GM12878 (cell line): ENCODE data around the gene C2orf92. TPM values are rescaled to one million over a fixed set of nuclear protein-coding genes. Genes with fewer than 3 reads are reported as not detected.

Experiments used
- BMI1 ChIP-seq: fragments of 450-650 bp; IDR thresholded peaks from 2 replicates; pipeline ENCODE4 v1.6.1; 2016; ENCODE audit warnings: mild to moderate bottlenecking, moderate library complexity, borderline replicate concordance
- CBX5 ChIP-seq: sonication (generic); IDR thresholded peaks from 2 replicates; pipeline ENCODE4 v1.6.1; 2016; ENCODE audit warnings: low read depth, moderate library complexity, mild to moderate bottlenecking, inconsistent platforms
- CHD2 ChIP-seq: IDR thresholded peaks from 2 replicates; pipeline ENCODE4 v1.6.1; 2011; ENCODE audit warnings: low read depth, low read length, improper control_type of control experiment, borderline replicate concordance
- CREM ChIP-seq: IDR thresholded peaks from 2 replicates; pipeline ENCODE4 v1.6.1; 2014; ENCODE audit warnings: antibody characterized with exemption, low read depth
- ESRRA ChIP-seq: IDR thresholded peaks from 2 replicates; pipeline ENCODE4 v1.6.1; 2012; ENCODE audit warnings: mild to moderate bottlenecking, low read length, improper control_type of control experiment
- FOXM1 ChIP-seq: IDR thresholded peaks from 2 replicates; pipeline ENCODE4 v1.6.1; 2012; ENCODE audit warnings: low read depth, mild to moderate bottlenecking, inconsistent platforms, low read length, moderate library complexity
- IKZF1 ChIP-seq: fragments of 450-650 bp; conservative IDR thresholded peaks from 2 replicates; pipeline ENCODE4 v1.6.1; 2017; ENCODE audit warnings: antibody characterized with exemption, mild to moderate bottlenecking
- KDM1A ChIP-seq: fragments of 200-600 bp; sonication (generic); IDR thresholded peaks from 2 replicates; pipeline ENCODE4 v1.6.1; 2016; ENCODE audit warnings: borderline replicate concordance
- KLF5 ChIP-seq: fragments of 450-650 bp; IDR thresholded peaks from 2 replicates; pipeline ENCODE4 v1.6.1; 2014; ENCODE audit warnings: mild to moderate bottlenecking; ENCODE audit not compliant: partially characterized antibody
- NFIC ChIP-seq: IDR thresholded peaks from 2 replicates; pipeline ENCODE4 v1.6.1; 2012; ENCODE audit warnings: low read depth, mild to moderate bottlenecking, inconsistent platforms, low read length, moderate library complexity
- NR2C2 ChIP-seq: IDR thresholded peaks from 2 replicates; pipeline ENCODE4 v1.6.1; 2011; ENCODE audit warnings: borderline replicate concordance, low read depth; ENCODE audit not compliant: control insufficient read depth, insufficient read length
- RBBP5 ChIP-seq: fragments of 200-600 bp; sonication (generic); conservative IDR thresholded peaks from 2 replicates; pipeline ENCODE4 v1.6.1; 2016
- SP1 ChIP-seq: IDR thresholded peaks from one replicate; pipeline ENCODE4 v1.6.1; 2011; ENCODE audit warnings: low read depth, low read length
- SREBF2 ChIP-seq: IDR thresholded peaks from 2 replicates; pipeline ENCODE4 v1.6.1; 2012; ENCODE audit warnings: mild to moderate bottlenecking, low read length
- TAF1 ChIP-seq: IDR thresholded peaks from 2 replicates; pipeline ENCODE4 v1.6.1; 2011; ENCODE audit warnings: mild to moderate bottlenecking, low read depth, low read length, borderline replicate concordance
- YY1 ChIP-seq: IDR thresholded peaks from 2 replicates; pipeline ENCODE4 v1.6.1; 2011; ENCODE audit warnings: low read depth, mild to moderate bottlenecking, low read length
- ZNF687 ChIP-seq: fragments of 450-650 bp; IDR thresholded peaks from 2 replicates; pipeline ENCODE4 v1.6.1; 2017; ENCODE audit warnings: mild to moderate bottlenecking, moderate library complexity
- polyA plus RNA-seq, 11 experiments: library from polyadenylated mRNA; depleted of rRNA in 4 of 11; unstranded in 6 of 11; stranded (reverse) in 5 of 11; fragments of >200 nt; fragmentation: Nextera tagmentation in 4 of 11; fragmentation: Illumina TruSeq in 1 of 11; extraction: Ambion mirVana in 4 of 11; extraction: Trizol in 1 of 11; gene quantifications; 1 replicate in 1 of 11; 2 replicates in 10 of 11; pipeline versions ENCODE4 v1.2.1 to v1.2.3, GENCODE V29; 2011 to 2016; ENCODE audit warnings: inconsistent platforms in 2 of 11, missing spikeins in 2 of 11, low read depth in 1 of 11
- total RNA-seq, 4 experiments: library from RNA; depleted of rRNA in 3 of 4; stranded (reverse); fragments of >200 nt in 3 of 4; fragmentation: Illumina TruSeq in 1 of 4; extraction: Trizol in 1 of 4; gene quantifications; 2 replicates each; pipeline versions ENCODE4 v1.2.1 to v1.2.3, GENCODE V29; 2013 to 2021
- TF ChIP-seq, protein P1 (sequence below): IDR thresholded peaks from 2 replicates; pipeline ENCODE4 v1.6.1; 2012; ENCODE audit warnings: low read depth, low read length, improper control_type of control experiment
- TF ChIP-seq, protein P2 (sequence below): fragments of 450-650 bp; IDR thresholded peaks from 2 replicates; pipeline ENCODE4 v1.6.1; 2017; ENCODE audit warnings: antibody characterized with exemption, mild to moderate bottlenecking, moderate library complexity

The C2orf92 gene
- total and polyA plus RNA-seq, 10 of the 15 experiments (the other 5 are each of a cell fraction or from before 2014, with no cell fraction given): 0.40 to 10.1 (median 3.7) TPM

- TF ChIP-seq ZNF687 (no peak), BMI1 (no peak), NFIC (no peak), CBX5 (no peak), FOXM1 (no peak), KDM1A (no peak), NR2C2 (no peak), SP1 (no peak), CHD2 (no peak), RBBP5 (no peak), TAF1 (no peak), KLF5 (no peak), CREM (no peak), ESRRA (no peak), SREBF2 (no peak), IKZF1 (no peak; the same call in 1 of the 2 replicates), YY1 (peak; percentile 92)
- TF ChIP-seq, protein P1, sequence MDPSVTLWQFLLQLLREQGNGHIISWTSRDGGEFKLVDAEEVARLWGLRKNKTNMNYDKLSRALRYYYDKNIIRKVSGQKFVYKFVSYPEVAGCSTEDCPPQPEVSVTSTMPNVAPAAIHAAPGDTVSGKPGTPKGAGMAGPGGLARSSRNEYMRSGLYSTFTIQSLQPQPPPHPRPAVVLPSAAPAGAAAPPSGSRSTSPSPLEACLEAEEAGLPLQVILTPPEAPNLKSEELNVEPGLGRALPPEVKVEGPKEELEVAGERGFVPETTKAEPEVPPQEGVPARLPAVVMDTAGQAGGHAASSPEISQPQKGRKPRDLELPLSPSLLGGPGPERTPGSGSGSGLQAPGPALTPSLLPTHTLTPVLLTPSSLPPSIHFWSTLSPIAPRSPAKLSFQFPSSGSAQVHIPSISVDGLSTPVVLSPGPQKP: no peak
- TF ChIP-seq, protein P2, sequence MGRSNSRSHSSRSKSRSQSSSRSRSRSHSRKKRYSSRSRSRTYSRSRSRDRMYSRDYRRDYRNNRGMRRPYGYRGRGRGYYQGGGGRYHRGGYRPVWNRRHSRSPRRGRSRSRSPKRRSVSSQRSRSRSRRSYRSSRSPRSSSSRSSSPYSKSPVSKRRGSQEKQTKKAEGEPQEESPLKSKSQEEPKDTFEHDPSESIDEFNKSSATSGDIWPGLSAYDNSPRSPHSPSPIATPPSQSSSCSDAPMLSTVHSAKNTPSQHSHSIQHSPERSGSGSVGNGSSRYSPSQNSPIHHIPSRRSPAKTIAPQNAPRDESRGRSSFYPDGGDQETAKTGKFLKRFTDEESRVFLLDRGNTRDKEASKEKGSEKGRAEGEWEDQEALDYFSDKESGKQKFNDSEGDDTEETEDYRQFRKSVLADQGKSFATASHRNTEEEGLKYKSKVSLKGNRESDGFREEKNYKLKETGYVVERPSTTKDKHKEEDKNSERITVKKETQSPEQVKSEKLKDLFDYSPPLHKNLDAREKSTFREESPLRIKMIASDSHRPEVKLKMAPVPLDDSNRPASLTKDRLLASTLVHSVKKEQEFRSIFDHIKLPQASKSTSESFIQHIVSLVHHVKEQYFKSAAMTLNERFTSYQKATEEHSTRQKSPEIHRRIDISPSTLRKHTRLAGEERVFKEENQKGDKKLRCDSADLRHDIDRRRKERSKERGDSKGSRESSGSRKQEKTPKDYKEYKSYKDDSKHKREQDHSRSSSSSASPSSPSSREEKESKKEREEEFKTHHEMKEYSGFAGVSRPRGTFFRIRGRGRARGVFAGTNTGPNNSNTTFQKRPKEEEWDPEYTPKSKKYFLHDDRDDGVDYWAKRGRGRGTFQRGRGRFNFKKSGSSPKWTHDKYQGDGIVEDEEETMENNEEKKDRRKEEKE: no peak
Observed at GRCh38 chr2:97697252-97698235, 28.0 kb downstream of the C2orf92 start (continued).
